OCI-LY1 (cell line): Measurements from ENCODE around the gene CPNE7.

Experiments used
- H2AFZ ChIP-seq: fragments of 200-600 bp; sonication (generic), shearing (Covaris generic); 2 replicates; pipeline ENCODE4 v1.6.0; 2014; ENCODE audit warnings: antibody characterized with exemption, mild to moderate bottlenecking, low read length
- H3F3A ChIP-seq: fragments of 200-600 bp; sonication (generic), shearing (Covaris generic); 2 replicates; pipeline ENCODE4 v1.6.0; 2014; ENCODE audit warnings: mild to moderate bottlenecking, antibody characterized with exemption, low read length, moderate library complexity; ENCODE audit not compliant: insufficient read depth
- H3K27ac ChIP-seq: fragments of 200-600 bp; sonication (generic); 2 replicates; pipeline ENCODE4 v1.5.1; 2014; ENCODE audit warnings: low read length, mixed run types, mild to moderate bottlenecking, low read depth; ENCODE audit not compliant: poor library complexity, severe bottlenecking
- H3K27me3 ChIP-seq: fragments of 200-600 bp; sonication (generic); 2 replicates; pipeline ENCODE4 v1.6.0; 2014; ENCODE audit warnings: antibody characterized with exemption, mild to moderate bottlenecking, low read length, moderate library complexity; ENCODE audit not compliant: insufficient read depth
- H3K36me3 ChIP-seq: fragments of 200-600 bp; sonication (generic); 2 replicates; pipeline ENCODE4 v1.6.1; 2014; ENCODE audit warnings: mild to moderate bottlenecking, antibody characterized with exemption, low read length, moderate library complexity, mixed read lengths; ENCODE audit not compliant: insufficient read depth
- H3K4me1 ChIP-seq: fragments of 200-600 bp; sonication (generic); 2 replicates; pipeline ENCODE4 v1.5.1; 2014; ENCODE audit warnings: mild to moderate bottlenecking, low read length, moderate library complexity; ENCODE audit not compliant: insufficient read depth, severe bottlenecking
- H3K4me2 ChIP-seq: fragments of 200-600 bp; sonication (generic), shearing (Covaris generic); 2 replicates; pipeline ENCODE4 v1.6.1; 2014; ENCODE audit warnings: low read length
- H3K4me3 ChIP-seq: fragments of 200-600 bp; sonication (generic); 2 replicates; pipeline ENCODE4 v1.5.1; 2014; ENCODE audit warnings: low read length, low read depth, mild to moderate bottlenecking, mixed read lengths; ENCODE audit not compliant: poor library complexity, severe bottlenecking
- H3K79me2 ChIP-seq: fragments of 200-600 bp; shearing (Covaris generic); 2 replicates; pipeline ENCODE4 v1.6.1; 2016; ENCODE audit warnings: mixed run types, low read length, mixed read lengths; ENCODE audit not compliant: insufficient read depth
- H3K9ac ChIP-seq: fragments of 200-600 bp; sonication (generic), shearing (Covaris generic); 2 replicates; pipeline ENCODE4 v1.6.1; 2014; ENCODE audit warnings: mild to moderate bottlenecking, low read length, mixed read lengths
- H3K9me2 ChIP-seq: fragments of 200-600 bp; sonication (generic), shearing (Covaris generic); 2 replicates; pipeline ENCODE4 v1.6.1; 2014; ENCODE audit warnings: low read depth, mild to moderate bottlenecking, low read length, mixed read lengths
- H3K9me3 ChIP-seq: fragments of 200-600 bp; shearing (Covaris generic); 2 replicates; pipeline ENCODE4 v1.6.1; 2014; ENCODE audit warnings: low read length, mixed read lengths
- H4K20me1 ChIP-seq: fragments of 200-600 bp; sonication (generic), shearing (Covaris generic); 2 replicates; pipeline ENCODE4 v1.6.0; 2016; ENCODE audit warnings: mild to moderate bottlenecking, low read length; ENCODE audit not compliant: insufficient read depth
- CTCF ChIP-seq: fragments of 200-600 bp; sonication (generic), shearing (Covaris generic); IDR thresholded peaks from 2 replicates; pipeline ENCODE4 v1.5.1; 2017; ENCODE audit warnings: mild to moderate bottlenecking, antibody characterized with exemption, low read length, moderate library complexity, mixed read lengths
- EZH2 ChIP-seq: fragments of 200-600 bp; sonication (generic), shearing (Covaris generic); IDR thresholded peaks from 2 replicates; pipeline ENCODE4 v1.8.0; 2017; ENCODE audit warnings: borderline replicate concordance, mixed run types, mild to moderate bottlenecking, antibody characterized with exemption, low read length, moderate library complexity, mixed read lengths

The CPNE7 gene

GRCh38 chr16:89589241-89589926 is 13.8 kb downstream of the CPNE7 start:
- Histone ChIP-seq H4K20me1 (no peaks in the 10 kb centered on the region), H3K4me1 (no peaks in the 10 kb centered on the region), H3F3A (no peaks in the 10 kb centered on the region), H3K9me3 (no peaks in the 10 kb centered on the region), H3K36me3 (no peaks in the 10 kb centered on the region), H3K27me3 (peaks cover 4% of the 10 kb centered on the region; the same call in 1 of the 2 replicates), H3K4me3 (no peak overlapping the region), H3K79me2 (no peaks in the 10 kb centered on the region), H3K4me2 (no peak overlapping the region), H2AFZ (no peak overlapping the region), H3K9ac (no peak overlapping the region), H3K9me2 (no peaks in the 10 kb centered on the region), H3K27ac (no peak overlapping the region)
- TF ChIP-seq EZH2 (no peak), CTCF (no peak)

- H3K9me3 ChIP-seq, result no peaks in the 10 kb centered on the region
- H3K4me2 ChIP-seq, result no peak overlapping the region
- H3F3A ChIP-seq, result no peaks in the 10 kb centered on the region
- H3K9me2 ChIP-seq, result no peaks in the 10 kb centered on the region
- H3K9ac ChIP-seq, result no peak overlapping the region
- no peak overlapping the region for H3K4me3 ChIP-seq
- no peaks in the 10 kb centered on the region for H3K4me1 ChIP-seq
- H2AFZ ChIP-seq, result no peak overlapping the region
- H3K79me2 ChIP-seq, result no peaks in the 10 kb centered on the region
- H4K20me1 ChIP-seq, result no peaks in the 10 kb centered on the region
- no peak for TF ChIP-seq EZH2
- TF ChIP-seq CTCF, result no peak
- H3K27ac ChIP-seq, result no peak overlapping the region
- no peaks in the 10 kb centered on the region for H3K36me3 ChIP-seq
- H3K27me3 ChIP-seq, result peaks cover 4% of the 10 kb centered on the region; the same call in 1 of the 2 replicates
Observed at GRCh38 chr16:89593841-89594240, 18.3 kb downstream of the CPNE7 start.

- H3K27me3 ChIP-seq, result no peaks in the 10 kb centered on the region; the same call in 1 of the 2 replicates
- H3K4me2 ChIP-seq, result no peak overlapping the region
- H3F3A ChIP-seq, result no peaks in the 10 kb centered on the region
Observed at GRCh38 chr16:89595330-89596060, 19.9 kb downstream of the CPNE7 start.

More at GRCh38 chr16:89595330-89596060, 19.9 kb downstream of the CPNE7 start:
- Histone ChIP-seq H3K4me3 (no peak overlapping the region), H4K20me1 (no peaks in the 10 kb centered on the region), H3K4me1 (no peaks in the 10 kb centered on the region), H3K9me3 (no peaks in the 10 kb centered on the region), H3K27ac (no peak overlapping the region), H2AFZ (no peak overlapping the region), H3K9me2 (no peaks in the 10 kb centered on the region), H3K79me2 (no peaks in the 10 kb centered on the region), H3K36me3 (no peaks in the 10 kb centered on the region), H3K9ac (no peak overlapping the region)
- TF ChIP-seq CTCF (no peak), EZH2 (no peak)
